Kidney (tissue), 14 donors: Measurements from ENCODE around the gene TLK1. TPM values are rescaled to one million over a fixed set of nuclear protein-coding genes. Genes with fewer than 3 reads are reported as not detected.
"Not testable (repeated sequence)": the region's sequence is repeated elsewhere in the genome, so short reads cannot be mapped to it uniquely, and the experiment has no call there.

Experiments used
- DNase-seq, 5 donors: peaks; one replicate each; pipeline ENCODE4 v3.0.0-alpha.2; 2013 to 2020
- FAIRE-seq: peaks from 2 replicates; lab custom pipeline; 2012; peaks lifted over from hg19 to GRCh38; lab: Jason Lieb, UNC
- H3K27ac ChIP-seq, 2 donors: one replicate each; pipeline ENCODE4 v1.7.0; 2013; ENCODE audit warnings: low read depth in 2 of 2, low read length in 2 of 2, inconsistent platforms in 1 of 2
- H3K27me3 ChIP-seq: one replicate; pipeline ENCODE4 v1.7.1; 2013; ENCODE audit warnings: low read length, inconsistent platforms; ENCODE audit not compliant: control insufficient read depth, insufficient read depth
- H3K36me3 ChIP-seq, 3 donors: one replicate each; pipeline versions ENCODE4 v1.7.0 to v1.7.1; 2013; ENCODE audit warnings: low read length in 3 of 3, control low read depth in 1 of 3, inconsistent platforms in 1 of 3; ENCODE audit not compliant: insufficient read depth in 3 of 3, control insufficient read depth in 2 of 3
- H3K4me1 ChIP-seq, 3 donors: one replicate each; pipeline versions ENCODE4 v1.7.0 to v1.7.1; 2013; ENCODE audit warnings: low read length in 3 of 3, inconsistent platforms in 1 of 3, low read depth in 1 of 3; ENCODE audit not compliant: control insufficient read depth in 2 of 3, insufficient read depth in 2 of 3
- H3K4me3 ChIP-seq, 3 donors: one replicate each; pipeline versions ENCODE4 v1.7.0 to v1.8.1; 2013; ENCODE audit warnings: low read length in 3 of 3, control low read depth in 1 of 3, inconsistent platforms in 1 of 3
- H3K9ac ChIP-seq, 3 donors: one replicate each; pipeline versions ENCODE4 v1.7.0 to v1.7.1; 2013; ENCODE audit warnings: low read length in 3 of 3, control low read depth in 1 of 3, inconsistent platforms in 1 of 3
- H3K9me3 ChIP-seq, 3 donors: one replicate each; pipeline versions ENCODE4 v1.7.0 to v1.7.1; 2013; ENCODE audit warnings: low read length in 3 of 3, control low read depth in 1 of 3, inconsistent platforms in 1 of 3; ENCODE audit not compliant: control insufficient read depth in 2 of 3, insufficient read depth in 1 of 3
- intact Hi-C: fragments of 100-400 bp; cut with DNase I; formaldehyde crosslinking; loops from one replicate; pipeline ENCODE4 v1.11.1; 2022
- polyA plus RNA-seq: library from polyadenylated mRNA; stranded (reverse); fragments of 350-450 nt; fragmentation: Illumina TruSeq; extraction: RNeasy Lipid Tissue Mini Kit (QIAGEN cat#74804); gene quantifications from one replicate; pipeline ENCODE4 v1.2.3, GENCODE V29; 2014; ENCODE audit warnings: low read depth, low replicate concordance; ENCODE audit not compliant: insufficient read depth
- total RNA-seq: library from RNA; stranded (reverse); fragmentation: NEBNext Ultra II Directional; extraction: Animal tissue kit (Norgen Biotek cat#: 25700); gene quantifications from one replicate; pipeline ENCODE4 v1.2.1, GENCODE V29; 2021
- TF ChIP-seq, protein P1 (sequence below): IDR thresholded peaks from 3 replicates; pipeline ENCODE4 v1.5.1; 2012; ENCODE audit warnings: mild to moderate bottlenecking, moderate library complexity, borderline replicate concordance; ENCODE audit not compliant: insufficient read depth; ENCODE audit errors: extremely low read depth
- donor health status: control.
- donor health status: control.
- donor health status: control.
- donor health status: control.
- donor health status: control.
- donor health status: DM: yes; HTN: yes; CAD: no.
- donor health status: Normal renal cell carcinoma (clear cell type).

The TLK1 gene
- total and polyA plus RNA-seq, 2 donors from 2014 or later, result 12.3 to 80.3 TPM

DNA sequence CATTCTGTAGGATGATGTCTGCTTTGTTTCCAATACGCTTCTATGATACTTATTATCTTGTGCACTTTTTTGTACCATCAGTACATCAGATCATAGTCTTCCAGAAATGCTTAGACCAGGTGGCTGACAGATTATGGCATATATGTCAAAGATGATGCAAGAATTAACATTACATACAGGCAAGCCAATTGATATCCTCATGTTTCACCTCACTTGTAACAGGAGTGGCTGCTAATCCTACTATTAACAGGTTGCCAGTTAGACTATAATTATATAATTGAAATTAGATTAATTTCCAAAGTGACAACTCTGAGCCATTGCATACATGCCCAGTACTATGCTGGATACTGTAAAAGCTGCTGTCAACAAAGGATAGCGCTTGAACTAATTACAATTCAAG, 77.2 kb downstream of the TLK1 start:
- DNase-seq, result no peak
- Histone ChIP-seq H3K9ac (no peak overlapping the region), H3K4me1 (peaks cover 0 to 2% (median 2%) of the 10 kb centered on the region in 3 donors), H3K9me3 (no peaks in the 10 kb centered on the region), H3K27me3 (no peaks in the 10 kb centered on the region), H3K36me3 (peaks cover 0 to 3% (median 0%) of the 10 kb centered on the region in 3 donors), H3K27ac (no peak overlapping the region), H3K4me3 (no peak overlapping the region)
- TF ChIP-seq, protein P1, sequence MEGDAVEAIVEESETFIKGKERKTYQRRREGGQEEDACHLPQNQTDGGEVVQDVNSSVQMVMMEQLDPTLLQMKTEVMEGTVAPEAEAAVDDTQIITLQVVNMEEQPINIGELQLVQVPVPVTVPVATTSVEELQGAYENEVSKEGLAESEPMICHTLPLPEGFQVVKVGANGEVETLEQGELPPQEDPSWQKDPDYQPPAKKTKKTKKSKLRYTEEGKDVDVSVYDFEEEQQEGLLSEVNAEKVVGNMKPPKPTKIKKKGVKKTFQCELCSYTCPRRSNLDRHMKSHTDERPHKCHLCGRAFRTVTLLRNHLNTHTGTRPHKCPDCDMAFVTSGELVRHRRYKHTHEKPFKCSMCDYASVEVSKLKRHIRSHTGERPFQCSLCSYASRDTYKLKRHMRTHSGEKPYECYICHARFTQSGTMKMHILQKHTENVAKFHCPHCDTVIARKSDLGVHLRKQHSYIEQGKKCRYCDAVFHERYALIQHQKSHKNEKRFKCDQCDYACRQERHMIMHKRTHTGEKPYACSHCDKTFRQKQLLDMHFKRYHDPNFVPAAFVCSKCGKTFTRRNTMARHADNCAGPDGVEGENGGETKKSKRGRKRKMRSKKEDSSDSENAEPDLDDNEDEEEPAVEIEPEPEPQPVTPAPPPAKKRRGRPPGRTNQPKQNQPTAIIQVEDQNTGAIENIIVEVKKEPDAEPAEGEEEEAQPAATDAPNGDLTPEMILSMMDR, result no peak
- intact Hi-C loops, result no loop called here
- FAIRE-seq, result no peak

DNA sequence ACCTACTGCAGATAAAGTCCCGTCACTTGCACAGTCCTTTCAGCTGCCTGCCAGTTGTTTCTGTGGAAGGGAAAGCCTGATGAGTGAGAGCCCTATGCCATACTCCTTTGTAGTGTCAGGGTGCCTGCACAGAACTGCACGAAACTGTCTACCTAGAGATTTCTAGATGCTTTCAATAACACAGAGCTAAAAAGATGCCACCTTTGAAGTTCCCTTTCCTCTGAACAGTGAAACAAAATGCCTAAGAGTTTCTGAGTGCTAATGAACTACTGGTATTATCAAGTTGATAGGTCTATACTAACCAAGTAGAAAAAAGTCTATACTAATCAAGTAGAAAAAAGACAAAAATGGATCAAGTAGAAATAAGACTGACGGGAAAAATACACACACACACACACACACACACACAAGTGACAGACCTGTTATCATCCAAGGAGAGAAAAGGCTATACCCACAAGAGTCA, 79.0 kb downstream of the TLK1 start:
- Histone ChIP-seq H3K36me3 (peaks cover 0 to 3% (median 0%) of the 10 kb centered on the region in 3 donors), H3K4me3 (no peak overlapping the region), H3K27me3 (no peaks in the 10 kb centered on the region), H3K27ac (no peak overlapping the region), H3K4me1 (peaks cover 0 to 2% (median 2%) of the 10 kb centered on the region in 3 donors), H3K9me3 (no peaks in the 10 kb centered on the region), H3K9ac (no peak overlapping the region)
- intact Hi-C loops, result no loop called here
- TF ChIP-seq, protein P1, result no peak
- DNase-seq, result no peak
- FAIRE-seq, result no peak

DNA sequence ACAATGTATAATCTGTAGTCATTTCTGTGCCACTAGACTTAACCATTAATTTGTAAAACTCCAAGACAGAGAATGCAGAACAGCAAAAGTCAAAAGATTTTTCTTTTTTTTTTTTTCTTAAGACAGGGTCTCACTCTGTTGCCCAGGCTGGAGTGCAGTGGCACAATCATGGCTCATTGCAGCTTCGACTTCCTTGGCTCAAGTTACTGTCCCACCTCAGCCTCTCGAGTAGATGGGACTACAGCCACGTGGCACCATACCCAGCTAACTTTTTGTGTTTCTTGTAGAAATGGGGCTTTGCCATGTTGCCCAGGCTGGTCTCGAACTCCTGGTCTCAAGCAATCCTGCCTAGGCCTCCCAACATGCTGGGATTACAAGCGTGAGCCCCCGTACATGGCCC, 80.1 kb downstream of the TLK1 start:
- Histone ChIP-seq H3K36me3 (peaks cover 0 to 5% (median 0%) of the 10 kb centered on the region in 3 donors), H3K27ac (no peak overlapping the region), H3K9me3 (no peaks in the 10 kb centered on the region), H3K27me3 (no peaks in the 10 kb centered on the region), H3K4me1 (no peaks in the 10 kb centered on the region), H3K4me3 (no peak overlapping the region), H3K9ac (no peak overlapping the region)
- TF ChIP-seq, protein P1, result no peak
- DNase-seq (no peak), FAIRE-seq (no peak)
- intact Hi-C loops, result no loop called here

DNA sequence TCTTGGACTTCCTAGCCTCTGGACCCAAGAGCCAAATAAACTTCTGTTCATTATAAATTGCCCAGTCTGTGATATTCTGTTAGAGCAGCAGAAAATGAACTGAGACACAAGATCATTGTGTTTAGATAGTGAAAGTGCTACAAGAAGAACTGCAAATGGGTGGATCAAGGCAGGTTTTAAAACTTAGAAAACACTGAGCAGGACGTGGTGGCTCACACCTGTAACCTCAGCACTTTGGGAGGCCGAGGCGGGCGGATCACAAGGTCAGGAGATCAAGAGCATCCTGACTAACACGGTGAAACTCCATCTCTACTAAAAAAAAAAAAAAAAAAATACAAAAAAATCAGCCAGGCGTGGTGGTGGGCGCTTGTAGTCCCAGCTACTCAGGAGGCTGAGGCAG, 84.3 kb downstream of the TLK1 start:
- intact Hi-C loops, H3K36me3 ChIP-seq, H3K27me3 ChIP-seq, H3K27ac ChIP-seq, H3K9ac ChIP-seq, H3K4me1 ChIP-seq, H3K9me3 ChIP-seq, FAIRE-seq, H3K4me3 ChIP-seq, DNase-seq: not testable (repeated sequence)
